T-helper 2 cell treated with Interferon-gamma antibody and Interleukin-4, amounts not matched to agents 5 μg/mL and 100 μg/mL, for 36 hours (primary cell): ENCODE results near the gene RPS6KA1.

Experiments
- DNase-seq: peaks from one replicate; pipeline ENCODE4 v3.0.0; 2021; ENCODE audit warnings: low spot score
- H3K27ac Mint-ChIP-seq: one replicate; pipeline ENCODE4 v1.8.0; 2021; ENCODE audit warnings: mild to moderate bottlenecking, mixed read lengths
- H3K27me3 Mint-ChIP-seq: one replicate; pipeline ENCODE4 v1.8.0; 2021; ENCODE audit warnings: low read depth, mixed read lengths
- H3K36me3 Mint-ChIP-seq: one replicate; pipeline ENCODE4 v1.8.0; 2021; ENCODE audit warnings: low read depth, mixed read lengths
- H3K4me1 Mint-ChIP-seq: one replicate; pipeline ENCODE4 v1.8.0; 2021; ENCODE audit warnings: low read depth, mixed read lengths
- H3K4me3 Mint-ChIP-seq: one replicate; pipeline ENCODE4 v1.8.0; 2022; ENCODE audit warnings: mild to moderate bottlenecking, moderate library complexity, mixed read lengths
- H3K9me3 Mint-ChIP-seq: one replicate; pipeline ENCODE4 v1.8.0; 2021; ENCODE audit warnings: mixed read lengths

The RPS6KA1 gene

GRCh38 chr1:26552720-26553119 is 23.2 kb downstream of the RPS6KA1 start:
- Mint-ChIP-seq H3K36me3 (peaks cover 61% of the 10 kb centered on the region), H3K27ac (no peak overlapping the region), H3K9me3 (no peaks in the 10 kb centered on the region), H3K4me3 (no peak overlapping the region), H3K27me3 (no peaks in the 10 kb centered on the region), H3K4me1 (peaks cover 13% of the 10 kb centered on the region)
- DNase-seq: no peak

- no peaks in the 10 kb centered on the region for H3K27me3 Mint-ChIP-seq
- no peaks in the 10 kb centered on the region for H3K9me3 Mint-ChIP-seq
- H3K27ac Mint-ChIP-seq: no peak overlapping the region
- no peak for DNase-seq
- no peak overlapping the region for H3K4me3 Mint-ChIP-seq
- H3K36me3 Mint-ChIP-seq: peaks cover 63% of the 10 kb centered on the region
- H3K4me1 Mint-ChIP-seq: peaks cover 6% of the 10 kb centered on the region
Measured at GRCh38 chr1:26553942-26554682, 24.6 kb downstream of the RPS6KA1 start.

GRCh38 chr1:26554781-26555180 is 25.2 kb downstream of the RPS6KA1 start:
- H3K4me3 Mint-ChIP-seq: no peak overlapping the region
- no peak for DNase-seq
- H3K9me3 Mint-ChIP-seq: no peaks in the 10 kb centered on the region
- peaks cover 6% of the 10 kb centered on the region for H3K4me1 Mint-ChIP-seq
- no peaks in the 10 kb centered on the region for H3K27me3 Mint-ChIP-seq
- peaks cover 64% of the 10 kb centered on the region for H3K36me3 Mint-ChIP-seq
- H3K27ac Mint-ChIP-seq: no peak overlapping the region

GRCh38 chr1:26555550-26555981 is 26.0 kb downstream of the RPS6KA1 start:
- Mint-ChIP-seq H3K4me3 (no peak overlapping the region), H3K27ac (no peak overlapping the region), H3K27me3 (no peaks in the 10 kb centered on the region), H3K36me3 (peaks cover 68% of the 10 kb centered on the region), H3K4me1 (peaks cover 6% of the 10 kb centered on the region), H3K9me3 (no peaks in the 10 kb centered on the region)
- DNase-seq: no peak

- H3K36me3 Mint-ChIP-seq: peaks cover 69% of the 10 kb centered on the region
- H3K4me1 Mint-ChIP-seq: peaks cover 6% of the 10 kb centered on the region
- H3K4me3 Mint-ChIP-seq: no peak overlapping the region
- H3K27me3 Mint-ChIP-seq: no peaks in the 10 kb centered on the region
- no peak for DNase-seq
- H3K9me3 Mint-ChIP-seq: no peaks in the 10 kb centered on the region
- no peak overlapping the region for H3K27ac Mint-ChIP-seq
Measured at GRCh38 chr1:26556111-26556510, 26.6 kb downstream of the RPS6KA1 start.

- no peak for DNase-seq
Measured at GRCh38 chr1:26557008-26557407, 27.4 kb downstream of the RPS6KA1 start.

GRCh38 chr1:26558685-26559048 is 29.1 kb downstream of the RPS6KA1 start:
- Mint-ChIP-seq H3K4me3 (no peak overlapping the region), H3K27me3 (no peaks in the 10 kb centered on the region), H3K9me3 (no peaks in the 10 kb centered on the region), H3K4me1 (peaks cover 6% of the 10 kb centered on the region), H3K27ac (no peak overlapping the region), H3K36me3 (peaks cover 70% of the 10 kb centered on the region)
- no peak for DNase-seq

More at GRCh38 chr1:26557008-26557407, 27.4 kb downstream of the RPS6KA1 start:
- H3K36me3 Mint-ChIP-seq: peaks cover 70% of the 10 kb centered on the region
- no peaks in the 10 kb centered on the region for H3K9me3 Mint-ChIP-seq
- peak overlapping the region; percentile 15 for H3K27ac Mint-ChIP-seq
- H3K27me3 Mint-ChIP-seq: no peaks in the 10 kb centered on the region
- peaks cover 6% of the 10 kb centered on the region for H3K4me1 Mint-ChIP-seq
- H3K4me3 Mint-ChIP-seq: no peak overlapping the region

GRCh38 chr1:26560403-26560780 is 30.8 kb downstream of the RPS6KA1 start:
- Mint-ChIP-seq H3K27me3 (no peaks in the 10 kb centered on the region), H3K36me3 (peaks cover 65% of the 10 kb centered on the region), H3K27ac (no peak overlapping the region), H3K9me3 (no peaks in the 10 kb centered on the region), H3K4me1 (peaks cover 13% of the 10 kb centered on the region), H3K4me3 (no peak overlapping the region)
- no peak for DNase-seq

- H3K9me3 Mint-ChIP-seq: no peaks in the 10 kb centered on the region
- H3K4me1 Mint-ChIP-seq: peaks cover 4% of the 10 kb centered on the region
- peaks cover 62% of the 10 kb centered on the region for H3K36me3 Mint-ChIP-seq
- H3K4me3 Mint-ChIP-seq: no peak overlapping the region
- no peaks in the 10 kb centered on the region for H3K27me3 Mint-ChIP-seq
- no peak for DNase-seq
- H3K27ac Mint-ChIP-seq: no peak overlapping the region
Measured at GRCh38 chr1:26570287-26570686, 40.7 kb downstream of the RPS6KA1 start.

- Mint-ChIP-seq H3K4me3 (no peak overlapping the region), H3K27ac (no peak overlapping the region), H3K27me3 (no peaks in the 10 kb centered on the region), H3K9me3 (no peaks in the 10 kb centered on the region), H3K36me3 (peaks cover 69% of the 10 kb centered on the region), H3K4me1 (peaks cover 4% of the 10 kb centered on the region)
- no peak for DNase-seq
Measured at GRCh38 chr1:26571381-26571780, 41.8 kb downstream of the RPS6KA1 start.

- peaks cover 53% of the 10 kb centered on the region for H3K36me3 Mint-ChIP-seq
Measured at GRCh38 chr1:26574018-26574417, 44.5 kb downstream of the RPS6KA1 start.

GRCh38 chr1:26574719-26575251 is 45.2 kb downstream of the RPS6KA1 start:
- H3K36me3 Mint-ChIP-seq: peaks cover 45% of the 10 kb centered on the region
- no peak overlapping the region for H3K4me3 Mint-ChIP-seq
- peak; percentile 15 for DNase-seq
- H3K4me1 Mint-ChIP-seq: peaks cover 7% of the 10 kb centered on the region
- no peak overlapping the region for H3K27ac Mint-ChIP-seq
- H3K9me3 Mint-ChIP-seq: no peaks in the 10 kb centered on the region
- H3K27me3 Mint-ChIP-seq: no peaks in the 10 kb centered on the region

More at GRCh38 chr1:26574018-26574417, 44.5 kb downstream of the RPS6KA1 start:
- no peak overlapping the region for H3K27ac Mint-ChIP-seq
- no peak overlapping the region for H3K4me3 Mint-ChIP-seq
- no peaks in the 10 kb centered on the region for H3K27me3 Mint-ChIP-seq
- DNase-seq: no peak
- no peaks in the 10 kb centered on the region for H3K9me3 Mint-ChIP-seq
- peaks cover 2% of the 10 kb centered on the region for H3K4me1 Mint-ChIP-seq

GRCh38 chr1:26575348-26575747 is 45.8 kb downstream of the RPS6KA1 start:
- no peak overlapping the region for H3K27ac Mint-ChIP-seq
- no peak for DNase-seq

GRCh38 chr1:26578167-26578566 is 48.6 kb downstream of the RPS6KA1 start:
- peaks cover 21% of the 10 kb centered on the region for H3K36me3 Mint-ChIP-seq
- no peak for DNase-seq
- no peaks in the 10 kb centered on the region for H3K27me3 Mint-ChIP-seq
- H3K27ac Mint-ChIP-seq: no peak overlapping the region
- no peak overlapping the region for H3K4me3 Mint-ChIP-seq
- peaks cover 21% of the 10 kb centered on the region for H3K4me1 Mint-ChIP-seq
- no peaks in the 10 kb centered on the region for H3K9me3 Mint-ChIP-seq

More at GRCh38 chr1:26575348-26575747, 45.8 kb downstream of the RPS6KA1 start:
- no peaks in the 10 kb centered on the region for H3K9me3 Mint-ChIP-seq
- H3K4me3 Mint-ChIP-seq: no peak overlapping the region
- H3K36me3 Mint-ChIP-seq: peaks cover 41% of the 10 kb centered on the region
- peaks cover 9% of the 10 kb centered on the region for H3K4me1 Mint-ChIP-seq
- no peaks in the 10 kb centered on the region for H3K27me3 Mint-ChIP-seq
